ENCODE data around the gene RAB27B.

- no peak for TF ChIP-seq CTCF (conservative IDR thresholded peaks at IDR 0.05)
- no peak for TF ChIP-seq ZFX (IDR thresholded peaks at IDR 0.05)
Observed at GRCh38 chr18:54822872-54823845, 5.1 kb upstream of the RAB27B start.

All from C4-2B (cell line).